Heart left ventricle (tissue), 13 donors: ENCODE data around the gene FZR1.

ENCODE experiments used
- CTCF ChIP-seq, 12 donors: fragments of 200-600 bp; sonication (generic) in 4 of 12; IDR thresholded peaks; one replicate each; pipeline versions ENCODE4 v1.5.0 to v1.8.0; 2018 to 2022; ENCODE audit warnings: antibody characterized with exemption in 12 of 12, mild to moderate bottlenecking in 5 of 12
- POLR2A ChIP-seq, 2 donors: fragments of 450-650 bp; IDR thresholded peaks; one replicate each; pipeline ENCODE4 v1.6.1; 2017; ENCODE audit warnings: antibody characterized with exemption in 2 of 2, mild to moderate bottlenecking in 2 of 2, moderate library complexity in 2 of 2
- donor health status: ischemic (EF 13 %, LVEDD 7.1; RV severe dilation, severe dysfunction).
- donor health status: DM: no; HTN: yes; CAD: no.
- donor health status: DM: no; HTN: no; CAD: no.
- donor health status: ischemic (EF 25% LVEDD 6.9; RV normal size, moderate dysfunction).
- donor health status: ischemic (EF 25% LVEDD 5.7; RV mildly dilated, moderate dysfunction).
- donor health status: ischemic (EF 35%, LVEDD 5.7; RV mildly dilated, moderate dysfunction).
- donor health status: nonischemic (EF 11% LVEDD 7.7; RV severe dilation, severe dysfunction).
- donor health status: DM: yes; HTN: yes; CAD: no.
- donor health status: PGD.
- donor health status: ischemic (EF 29% LVEDD 5.4; RV normal size, mild dysfunction).
- donor health status: nonischemic (EF 23%, LVEDD 6.1; RV moderate dilation, normal function).

GRCh38 chr19:3497757-3498520, 8.2 kb upstream of the FZR1 start:
- TF ChIP-seq CTCF (IDR thresholded peaks at IDR 0.05) (no peak), POLR2A (IDR thresholded peaks at IDR 0.05) (no peak)
